KBM-7 (cell line): ENCODE results near the gene PFKP.

Source experiments
- DNase-seq: peaks from one replicate; pipeline ENCODE4 v3.0.0-alpha.2; 2015
- in situ Hi-C: fragments of 300-500 bp; cut with MboI; formaldehyde crosslinking; loops from 2 replicates; pipeline ENCODE4 v1.14.3; 2020; ENCODE audit warnings: low sequenced_read_pairs, low pct_unique_long_range_greater_than_20kb, mixed read lengths

Gene PFKP

DNA sequence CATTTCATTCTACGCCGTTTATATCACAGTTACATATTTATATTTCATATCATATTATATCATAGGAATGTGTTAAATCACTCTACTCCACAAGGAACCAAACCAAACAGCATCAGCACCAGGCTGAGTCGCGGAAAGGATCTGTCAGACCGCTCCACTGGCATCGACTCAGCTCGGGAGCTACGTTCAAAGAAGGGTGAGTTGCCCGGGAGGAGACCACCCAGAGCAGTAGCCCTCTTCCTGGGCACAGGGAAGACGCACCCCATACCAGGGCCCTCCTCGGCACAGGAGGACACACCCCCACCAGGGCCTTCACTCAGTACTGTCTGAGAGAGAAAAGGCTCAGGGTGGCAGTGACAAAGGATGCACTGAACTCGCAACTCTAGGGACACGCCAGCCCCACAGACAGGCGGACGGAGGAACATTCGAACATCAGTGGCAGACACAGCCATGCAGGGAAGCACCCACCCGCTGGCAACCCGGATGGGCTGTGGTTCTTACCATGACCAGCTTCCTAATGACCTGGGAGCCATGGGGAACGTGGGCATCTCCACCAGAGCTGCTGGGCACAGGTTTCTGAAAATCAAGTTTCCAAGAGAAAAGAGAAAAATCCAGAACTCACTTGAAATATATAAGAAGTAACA is 76.6 kb downstream of the PFKP start:
- DNase-seq, result no peak
- in situ Hi-C loops, result no loop called here

- in situ Hi-C loops, result no loop called here
- DNase-seq, result no peak
These were observed 78.0 kb downstream of the PFKP start for GRCh38 chr10:3145366-3145765.

- in situ Hi-C loops, result no loop called here
- no peak for DNase-seq
These were observed 78.9 kb downstream of the PFKP start for GRCh38 chr10:3146289-3146688.

DNA sequence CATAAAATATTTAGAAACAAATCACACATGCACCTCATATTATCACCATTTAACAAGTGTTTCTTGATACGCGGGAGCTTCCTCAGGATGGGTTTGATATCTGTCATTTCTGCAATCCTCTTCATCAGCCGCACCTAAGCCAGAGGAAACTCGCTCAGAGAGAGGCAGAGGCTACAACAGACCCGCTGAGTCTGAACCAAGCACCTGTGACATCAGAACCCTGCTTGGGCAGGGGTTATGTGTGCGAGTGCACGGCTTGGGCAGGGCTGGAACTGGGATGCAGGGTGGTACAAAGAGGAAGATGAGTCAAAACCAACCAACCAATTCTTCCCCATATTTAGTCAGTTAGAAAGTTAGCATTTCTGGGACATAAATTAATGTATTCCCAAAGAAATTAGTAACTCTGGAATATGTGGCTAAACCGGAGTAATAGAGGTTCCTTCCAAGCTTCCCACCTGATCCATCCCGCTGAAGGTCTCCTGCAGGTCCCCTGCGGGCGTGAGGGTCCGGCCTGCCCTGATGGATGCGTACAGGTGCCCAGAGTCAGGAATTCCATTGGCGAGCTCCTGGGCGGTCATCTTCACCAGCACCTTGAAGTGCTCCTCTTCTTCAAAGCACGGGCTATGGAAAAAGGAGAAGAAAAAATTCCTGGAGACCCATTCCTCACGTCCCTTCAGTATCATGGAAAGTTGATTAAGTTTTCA is 79.9 kb downstream of the PFKP start:
- no peak for DNase-seq
- in situ Hi-C loops, result no loop called here

- in situ Hi-C loops, result no loop called here
- no peak for DNase-seq
These were observed 80.7 kb downstream of the PFKP start for GRCh38 chr10:3148041-3148440.

DNA sequence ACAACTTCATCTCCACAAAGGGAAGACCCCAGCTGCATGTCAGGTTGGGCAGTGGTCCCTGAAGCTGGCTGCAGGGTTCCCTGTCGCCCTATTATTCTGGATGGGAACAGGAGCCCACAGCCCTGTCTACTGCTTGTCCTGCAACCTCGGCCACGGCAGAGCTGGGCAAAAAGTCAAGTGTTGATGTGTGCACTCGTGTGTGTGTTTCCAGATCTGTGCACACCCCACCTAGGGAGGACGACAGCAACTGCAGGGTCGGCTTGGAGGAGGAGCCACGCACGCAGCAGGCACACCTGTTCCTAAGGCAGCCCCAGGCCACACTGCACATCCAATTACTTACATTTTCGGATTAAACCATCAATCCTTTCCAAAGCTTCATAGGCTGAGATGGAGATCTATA is 81.6 kb downstream of the PFKP start:
- in situ Hi-C loops, result no loop called here
- DNase-seq, result no peak

DNA sequence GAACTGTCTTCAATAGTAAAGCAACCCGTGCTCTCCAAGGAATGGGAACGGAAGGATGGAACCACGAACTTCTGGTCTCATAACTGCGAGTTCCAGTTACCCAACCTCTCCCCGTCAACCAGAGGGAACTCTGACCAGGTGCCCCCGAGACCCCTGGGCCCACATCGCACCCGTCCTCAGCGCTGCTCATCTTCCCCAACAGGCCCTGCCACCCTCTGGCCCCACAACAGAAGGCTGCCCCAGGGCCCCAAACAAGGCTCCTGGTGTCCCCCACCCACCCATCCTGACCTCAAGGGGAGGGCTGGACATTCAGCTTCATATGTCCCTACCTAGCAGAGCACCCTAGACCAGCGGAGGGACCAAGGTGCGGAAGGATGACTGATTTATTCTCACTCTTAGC is 82.6 kb downstream of the PFKP start:
- DNase-seq, result no peak
- in situ Hi-C loops, result no loop called here

- in situ Hi-C loops, result no loop called here
- no peak for DNase-seq
These were observed 83.0 kb downstream of the PFKP start for GRCh38 chr10:3150366-3150765.

DNA sequence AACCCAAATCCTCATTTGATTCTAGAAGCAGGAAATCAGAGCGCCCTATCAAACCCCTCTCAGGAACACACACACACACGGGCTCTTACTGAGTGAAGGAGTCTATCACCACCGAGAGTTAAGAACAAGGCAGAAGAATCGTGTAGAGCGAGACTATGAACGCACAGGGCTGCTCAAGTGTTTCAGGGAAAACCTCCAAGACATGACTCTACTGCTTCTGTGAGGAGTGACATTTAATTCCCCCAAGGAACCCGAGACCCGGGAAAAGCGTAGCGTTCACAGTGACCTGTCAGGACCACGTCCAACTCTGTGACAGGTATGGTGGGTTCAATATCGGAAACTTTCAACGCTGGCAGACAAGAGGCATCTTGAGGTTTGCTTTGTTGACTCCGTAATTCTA is 83.6 kb downstream of the PFKP start:
- in situ Hi-C loops, result no loop called here

GRCh38 chr10:3151889-3152565 is 84.7 kb downstream of the PFKP start:
- in situ Hi-C loops, result no loop called here
- no peak for DNase-seq

More for the DNA sequence above, 83.6 kb downstream of the PFKP start:
- DNase-seq, result no peak

DNA sequence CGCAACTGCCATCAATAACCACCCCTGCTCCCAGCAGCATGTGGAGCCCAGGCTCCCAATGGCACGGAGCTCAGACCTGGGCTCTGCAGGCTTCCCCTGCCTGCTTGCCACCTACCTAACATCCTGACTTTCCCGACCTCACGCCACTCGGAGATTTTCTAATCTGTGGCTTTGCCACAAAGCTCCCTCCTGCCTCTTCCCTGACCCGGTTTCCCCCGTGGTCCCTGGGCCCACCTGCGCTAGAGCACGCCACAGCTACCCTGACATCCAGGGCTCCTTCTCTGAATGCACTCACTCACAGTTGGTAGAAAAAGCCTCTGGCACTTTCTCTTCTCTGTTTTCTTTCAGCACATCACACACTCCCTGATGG is 85.2 kb downstream of the PFKP start:
- in situ Hi-C loops, result no loop called here
- no peak for DNase-seq

- in situ Hi-C loops, result no loop called here
- no peak for DNase-seq
These were observed 87.3 kb downstream of the PFKP start for GRCh38 chr10:3154666-3155065.

DNA sequence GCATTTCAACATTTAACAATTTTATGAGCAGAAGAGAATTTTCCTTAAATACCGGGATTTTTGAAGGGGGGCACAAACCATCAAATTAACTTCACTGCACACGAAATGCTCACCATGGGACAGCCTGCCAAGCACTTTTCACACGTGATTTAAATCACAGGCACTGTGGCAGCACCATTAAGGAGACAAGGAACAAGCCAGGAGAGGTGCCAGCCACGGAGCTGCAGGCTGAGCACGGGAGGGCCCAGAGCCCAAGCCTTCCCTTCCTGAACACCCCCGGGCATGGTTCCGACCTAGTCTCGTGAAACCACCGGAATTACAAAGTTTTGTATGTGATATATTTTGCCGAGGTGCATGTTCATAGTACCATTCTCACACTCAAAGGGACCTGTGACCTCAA is 91.8 kb downstream of the PFKP start:
- in situ Hi-C loops, result no loop called here
- DNase-seq, result no peak

- in situ Hi-C loops, result no loop called here
- no peak for DNase-seq
These were observed 95.2 kb downstream of the PFKP start for GRCh38 chr10:3162533-3162932.

DNA sequence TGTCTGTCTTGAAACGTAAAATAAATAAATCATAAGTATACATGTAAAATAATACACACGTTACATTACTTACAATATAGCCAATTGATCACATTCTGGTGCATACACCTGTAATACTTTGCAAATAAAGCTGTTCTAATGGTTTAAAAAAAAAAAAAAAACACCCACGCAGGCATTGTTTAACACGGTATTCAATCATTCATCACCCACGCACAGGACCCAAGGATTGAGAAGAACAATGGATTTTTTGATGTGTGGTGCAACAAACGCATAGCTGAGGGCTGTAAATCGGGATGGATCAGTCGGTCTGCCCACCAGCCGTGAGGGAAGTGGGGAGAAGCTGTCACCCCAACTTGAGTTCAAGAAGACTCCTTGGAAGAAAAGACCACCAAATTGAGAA is 96.5 kb downstream of the PFKP start:
- no peak for DNase-seq
- in situ Hi-C loops, result no loop called here

DNA sequence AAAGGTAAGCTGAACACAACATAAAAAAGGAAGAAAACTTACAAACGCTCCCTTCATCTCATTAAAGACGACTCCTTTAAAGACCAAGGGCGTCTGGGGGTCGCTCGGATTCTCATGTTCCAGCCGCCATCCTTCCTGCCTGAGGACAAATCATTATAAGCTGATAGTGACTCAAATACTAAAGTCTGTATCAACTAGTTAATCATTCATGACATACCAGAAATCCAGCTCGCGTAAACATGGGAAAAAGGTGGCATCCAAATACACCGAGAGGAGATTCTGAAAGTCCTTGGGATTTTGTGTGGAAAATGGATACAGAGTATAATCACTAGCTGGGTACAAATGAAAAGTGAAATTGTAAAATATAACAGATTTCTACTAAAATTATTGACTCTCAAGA is 97.8 kb downstream of the PFKP start:
- DNase-seq, result no peak
- in situ Hi-C loops, result no loop called here

- in situ Hi-C loops, result no loop called here
- DNase-seq, result no peak
These were observed 99.3 kb downstream of the PFKP start for GRCh38 chr10:3166496-3167290.

- in situ Hi-C loops, result no loop called here
These were observed 100.4 kb downstream of the PFKP start for GRCh38 chr10:3167611-3168330.

DNA sequence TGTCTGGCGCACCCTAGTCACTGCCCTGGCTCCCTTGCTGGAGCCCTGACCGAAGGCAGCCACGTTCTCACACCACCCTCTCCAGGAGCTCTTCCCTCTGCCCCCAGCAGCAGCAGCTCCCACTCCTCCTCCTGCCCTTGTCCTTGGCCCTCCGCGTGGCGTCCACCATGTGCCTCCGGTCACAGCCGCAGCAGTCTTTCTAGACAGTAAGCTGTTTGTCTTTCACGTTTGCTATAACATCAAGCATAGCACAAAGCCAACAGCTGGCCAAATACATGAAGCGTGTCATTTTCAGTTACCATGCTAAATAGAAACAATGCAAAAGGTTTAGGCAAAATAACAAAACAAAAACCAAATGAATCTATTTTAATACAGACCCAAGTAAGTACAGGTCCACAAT is 101.9 kb downstream of the PFKP start:
- in situ Hi-C loops, result no loop called here
- no peak for DNase-seq

More at GRCh38 chr10:3167611-3168330, 100.4 kb downstream of the PFKP start:
- no peak for DNase-seq
